HG03039 (cell line): ENCODE data around the gene RAB28.
A peak's percentile ranks its signal among the peaks of the same experiment; 100 is the strongest.

Experiments used
- ATAC-seq: cut with Tn5 transposase; IDR thresholded peaks from one replicate; pipeline ENCODE4 v1.9.1; 2021; ENCODE audit warnings: mild to moderate bottlenecking, moderate library complexity; ENCODE audit not compliant: unreplicated experiment

Gene RAB28

DNA sequence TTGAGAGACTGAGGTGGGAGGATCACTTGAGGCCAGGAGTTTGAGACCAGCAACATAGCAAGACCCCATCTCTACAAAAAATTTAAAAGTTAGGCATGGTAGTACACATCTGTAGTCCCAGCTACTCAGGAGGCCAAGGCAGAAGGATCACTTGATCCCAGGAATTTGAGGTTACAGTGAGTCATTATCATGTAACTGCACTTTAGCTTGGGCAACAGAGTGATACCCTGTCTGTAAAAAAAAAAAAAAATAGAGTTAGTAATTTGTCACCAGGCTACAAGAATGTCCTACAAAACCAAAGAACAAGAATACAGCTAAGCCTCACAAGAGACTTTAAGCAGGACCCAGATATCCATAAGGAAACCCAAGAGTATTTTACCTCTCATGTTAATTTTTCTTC lies 27.0 kb upstream of the RAB28 start:
- ATAC-seq, result no peak

DNA sequence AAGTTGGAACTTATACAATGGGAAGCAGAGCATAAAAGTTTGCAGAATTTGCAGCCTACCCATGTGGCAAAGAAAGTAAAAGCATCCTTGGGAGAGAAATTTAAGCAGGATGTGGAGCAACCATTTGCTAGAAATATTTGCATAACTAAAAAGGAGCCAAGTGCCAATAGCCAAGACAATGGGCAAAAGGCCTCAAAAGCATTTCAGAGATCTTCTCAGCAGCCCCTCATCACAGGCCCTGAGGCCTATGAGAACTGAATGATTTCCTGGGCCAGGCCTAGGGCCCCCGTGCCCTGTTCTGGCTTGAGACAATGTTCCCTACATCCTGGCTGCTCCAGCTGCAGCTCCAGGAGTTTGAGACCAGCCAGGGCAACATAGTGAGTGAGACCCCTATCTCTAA lies 25.3 kb upstream of the RAB28 start:
- ATAC-seq, result no peak

- no peak for ATAC-seq
Observed at GRCh38 chr4:13504374-13504773, 20.2 kb upstream of the RAB28 start.

DNA sequence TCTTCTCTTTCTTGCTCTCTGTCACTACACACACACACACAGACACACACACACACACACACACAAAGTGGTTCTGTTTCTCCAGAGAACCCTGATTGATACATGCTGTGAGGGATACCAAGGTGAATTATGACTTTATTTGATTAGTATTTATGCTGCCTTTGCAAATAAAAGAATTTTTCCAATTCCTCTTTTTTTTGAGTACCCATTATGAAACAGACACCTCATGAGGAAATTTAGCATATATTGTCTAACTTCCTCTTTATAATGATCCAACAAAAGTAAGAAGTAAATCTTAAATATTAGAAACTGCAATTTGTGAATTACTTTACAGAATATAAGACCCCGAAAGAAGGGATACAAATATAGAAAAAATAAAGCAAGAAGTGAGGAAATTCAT lies 14.3 kb upstream of the RAB28 start:
- no peak for ATAC-seq

DNA sequence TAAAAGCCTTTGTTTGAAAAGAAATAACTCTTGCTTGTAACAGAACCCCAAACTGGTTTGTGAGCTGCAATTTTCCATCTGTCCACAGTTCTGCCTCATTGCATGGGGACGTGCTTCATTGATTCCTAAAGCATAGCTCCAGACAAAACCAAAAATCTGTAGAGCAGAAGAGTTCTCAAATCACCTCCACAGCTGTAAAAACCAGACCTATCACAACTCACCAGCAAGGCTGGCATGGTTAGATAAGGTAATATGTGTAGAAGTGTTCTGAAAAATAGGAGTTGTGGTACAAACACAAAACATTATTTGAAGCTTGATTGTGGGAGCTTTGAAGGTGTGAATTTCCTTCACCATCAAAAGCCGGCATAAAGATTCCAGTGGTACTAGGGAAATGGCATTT lies 12.5 kb upstream of the RAB28 start:
- ATAC-seq, result no peak

DNA sequence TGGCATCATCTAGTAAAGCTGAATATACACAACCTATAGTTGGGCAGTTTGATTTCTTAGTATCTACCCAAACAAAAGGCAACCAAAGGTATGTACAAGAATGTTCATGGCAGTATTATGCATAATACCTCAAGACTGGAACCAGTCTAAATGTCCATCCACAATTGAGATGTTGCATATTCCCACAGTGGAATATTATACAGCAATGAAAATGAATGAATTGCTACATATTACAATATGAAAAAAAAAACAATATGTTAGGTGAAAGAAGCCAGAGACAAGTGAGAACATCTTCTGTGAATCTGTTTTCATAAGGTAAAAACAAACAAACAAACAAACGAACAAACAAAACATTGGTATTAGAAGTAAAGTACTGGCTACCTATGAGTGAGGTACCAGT lies 11.6 kb upstream of the RAB28 start:
- no peak for ATAC-seq

- ATAC-seq, result no peak
Observed at GRCh38 chr4:13493793-13494192, 9.7 kb upstream of the RAB28 start.

- no peak for ATAC-seq
Observed at GRCh38 chr4:13492747-13493146, 8.6 kb upstream of the RAB28 start.

DNA sequence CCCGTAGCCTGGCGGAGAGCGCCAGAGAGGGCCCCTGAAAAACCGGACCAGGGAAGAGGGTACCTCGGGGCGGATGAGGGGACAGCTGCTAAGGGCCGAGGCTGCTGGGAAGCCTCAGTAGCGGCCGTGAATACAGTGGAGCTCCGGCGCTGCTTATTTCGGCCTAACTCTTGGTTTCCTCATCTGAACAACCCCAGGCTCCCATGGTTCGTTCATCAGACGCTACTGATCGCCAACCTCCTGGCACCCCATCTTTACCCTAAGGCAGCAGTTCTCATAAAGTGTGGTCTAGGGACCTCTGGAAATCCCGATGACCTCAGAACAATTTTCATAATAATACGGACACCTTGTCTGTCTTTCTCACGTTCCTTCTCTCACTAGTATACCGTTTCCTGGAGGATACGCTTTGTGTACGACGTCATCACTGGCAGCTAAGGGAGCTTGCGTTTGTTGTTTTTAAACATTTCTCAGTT lies 645 bp upstream of the RAB28 start:
- ATAC-seq, result peak; percentile 24

GRCh38 chr4:13483768-13484121 lies 395 bp downstream of the RAB28 start:
- peak; percentile 17 for ATAC-seq

DNA sequence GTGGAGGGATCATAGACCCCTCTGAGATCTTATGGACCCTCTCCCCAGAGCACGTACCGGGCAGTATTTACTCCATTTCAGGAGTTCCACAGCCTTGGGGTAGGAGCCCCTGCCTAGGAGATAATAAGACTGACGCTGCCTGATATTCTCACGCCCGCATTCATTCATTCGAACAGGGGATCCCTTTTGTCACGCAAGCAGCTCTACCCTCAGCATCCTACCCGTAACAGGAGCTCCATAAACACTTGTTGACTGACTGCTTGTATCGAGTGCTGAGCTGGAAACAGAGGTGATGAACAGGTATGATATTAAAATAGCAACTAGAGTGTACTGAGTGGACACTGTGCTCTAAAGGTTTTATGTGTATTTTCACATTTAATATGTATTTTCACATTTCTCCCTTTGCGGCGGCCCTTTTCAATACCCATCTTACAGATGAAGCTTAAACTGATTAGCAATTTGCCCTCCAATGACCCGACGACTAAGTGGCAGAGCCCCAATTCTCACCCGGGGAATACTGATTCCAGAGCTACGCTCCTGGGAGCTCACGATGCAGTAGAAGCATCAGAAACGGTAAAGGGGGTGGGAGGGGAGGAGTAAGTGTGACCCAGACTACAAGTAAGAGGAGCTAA lies 888 bp downstream of the RAB28 start:
- peak; percentile 10 for ATAC-seq

GRCh38 chr4:13481569-13481968 lies 2.6 kb downstream of the RAB28 start:
- no peak for ATAC-seq

- no peak for ATAC-seq
Observed at GRCh38 chr4:13478707-13479106, 5.4 kb downstream of the RAB28 start.

GRCh38 chr4:13478131-13478530 lies 6.0 kb downstream of the RAB28 start:
- ATAC-seq, result no peak

GRCh38 chr4:13476915-13477314 lies 7.2 kb downstream of the RAB28 start:
- ATAC-seq, result peak; percentile 82

DNA sequence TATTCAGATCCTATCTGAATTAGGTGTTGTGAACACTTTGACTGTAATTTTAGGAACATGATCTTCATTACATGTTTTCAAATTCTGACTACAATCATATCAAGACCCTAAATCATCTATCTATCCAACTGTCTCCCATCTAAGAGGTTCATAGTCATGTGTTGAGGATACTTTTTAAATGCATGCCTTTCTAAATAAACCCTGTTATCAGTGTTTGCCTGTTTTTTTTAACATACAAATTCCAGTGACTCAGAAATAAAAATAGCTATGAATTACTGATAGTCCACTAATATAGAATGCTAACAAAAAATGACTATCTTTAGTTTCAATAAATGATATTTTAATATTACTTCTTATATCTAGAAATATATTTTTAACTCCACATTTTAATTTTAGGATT lies 8.0 kb downstream of the RAB28 start:
- no peak for ATAC-seq

DNA sequence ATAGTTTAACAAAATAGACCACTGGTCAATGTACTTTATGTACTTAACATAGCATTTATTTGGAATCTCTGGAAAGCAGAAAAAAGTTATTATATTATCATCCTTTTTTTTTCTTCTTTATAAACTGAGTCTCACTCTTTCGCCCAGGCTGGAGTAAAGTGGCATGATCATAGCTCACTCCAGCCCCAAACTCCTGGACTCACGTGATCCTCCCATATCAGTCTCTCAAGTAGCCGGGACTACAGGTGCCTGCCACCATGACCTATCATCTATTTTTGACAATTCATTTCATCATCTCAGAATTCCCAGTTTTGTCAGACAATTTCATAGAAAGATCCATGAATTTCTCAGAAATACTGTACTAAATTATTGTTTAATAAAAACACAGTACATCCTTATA lies 12.7 kb downstream of the RAB28 start:
- no peak for ATAC-seq

DNA sequence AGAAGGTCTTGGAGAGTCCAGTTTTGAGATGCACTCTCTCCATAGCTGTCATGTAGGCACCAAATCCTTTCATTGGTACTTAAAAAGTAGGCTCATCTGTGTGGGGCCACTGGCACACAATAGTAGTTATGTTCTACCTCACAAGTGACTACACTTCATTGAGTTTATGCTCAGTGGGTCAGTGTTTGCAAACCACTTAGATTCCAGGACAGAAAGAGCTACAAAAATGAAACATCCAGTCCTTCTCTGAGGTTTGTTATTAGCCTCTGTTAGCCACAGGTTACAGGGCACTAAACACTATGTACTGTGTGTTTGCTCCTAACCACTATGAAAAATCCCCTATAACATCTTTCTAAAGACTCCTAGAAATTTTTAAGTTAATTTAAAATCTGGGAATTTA lies 13.8 kb downstream of the RAB28 start:
- ATAC-seq, result peak; percentile 87

- no peak for ATAC-seq
Observed at GRCh38 chr4:13464973-13465372, 19.2 kb downstream of the RAB28 start.

DNA sequence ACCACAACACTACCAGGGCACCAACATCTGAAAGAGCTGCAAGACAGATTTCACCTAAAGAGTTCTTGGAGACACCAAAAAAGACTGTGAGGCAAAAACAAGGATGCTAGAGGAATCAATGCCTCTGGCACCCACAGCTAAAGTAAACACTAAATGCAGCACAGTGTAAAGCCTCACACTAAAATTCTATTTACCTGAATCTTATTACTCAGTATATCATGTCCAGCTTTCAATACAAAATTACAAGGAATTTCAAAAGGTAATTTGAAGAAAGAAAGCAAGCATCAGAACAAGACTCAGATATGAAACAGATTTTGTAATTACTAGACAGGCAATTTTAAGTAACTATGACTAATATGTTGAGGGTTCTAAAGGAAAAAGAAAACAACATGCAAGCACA lies 19.6 kb downstream of the RAB28 start:
- no peak for ATAC-seq

DNA sequence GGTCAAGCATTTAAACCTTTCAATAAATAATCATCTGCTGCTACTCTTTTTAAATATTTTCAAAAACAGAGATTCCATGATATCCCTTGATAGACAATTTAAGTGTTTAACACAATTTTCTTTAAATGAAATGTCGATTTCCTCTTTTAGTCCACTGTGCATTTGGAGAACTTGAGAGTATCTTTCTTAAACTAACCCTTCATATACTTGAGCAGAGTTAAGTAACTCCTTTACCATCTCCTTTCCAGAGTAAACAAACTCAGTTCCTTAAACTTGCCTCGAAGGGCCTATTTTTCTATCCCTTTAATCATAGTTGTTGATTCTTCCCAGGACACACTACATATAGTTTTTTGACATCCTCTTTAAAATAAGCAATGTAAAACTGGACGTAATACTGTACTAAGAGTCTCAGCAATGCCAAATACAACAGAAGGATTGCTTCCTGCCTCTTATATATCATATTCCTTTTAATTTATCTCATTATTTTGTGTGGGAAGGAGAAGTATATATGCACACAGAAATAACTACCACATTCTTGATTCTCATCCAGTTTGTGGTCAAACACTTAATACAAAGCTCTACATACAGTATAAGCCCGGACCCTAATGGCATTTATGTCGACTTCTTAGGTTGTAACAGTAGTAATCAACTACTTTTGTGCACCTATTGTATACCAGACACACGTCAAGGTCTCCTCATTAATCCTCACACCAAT lies 22.8 kb downstream of the RAB28 start:
- no peak for ATAC-seq

GRCh38 chr4:13455411-13455810 lies 28.7 kb downstream of the RAB28 start:
- ATAC-seq, result no peak

- ATAC-seq, result no peak
Observed at GRCh38 chr4:13454786-13455185, 29.4 kb downstream of the RAB28 start.
